Esophagus (tissue), 2 donors: ENCODE results near the gene SOD3. TPM values are rescaled to one million over a fixed set of nuclear protein-coding genes. Genes with fewer than 3 reads are reported as not detected.

Experiments
- H3K27ac ChIP-seq, 2 donors: one replicate each; pipeline ENCODE4 v1.5.1; 2013; ENCODE audit warnings: low read depth in 2 of 2, mild to moderate bottlenecking in 2 of 2, inconsistent platforms in 1 of 2, low read length in 1 of 2, moderate library complexity in 1 of 2
- H3K27me3 ChIP-seq, 2 donors: one replicate each; pipeline ENCODE4 v1.6.1; 2013; ENCODE audit warnings: low read length in 2 of 2, control low read depth in 1 of 2, mild to moderate bottlenecking in 1 of 2; ENCODE audit not compliant: insufficient read depth in 2 of 2, control insufficient read depth in 1 of 2
- H3K36me3 ChIP-seq, 2 donors: one replicate each; pipeline ENCODE4 v1.6.1; 2013; ENCODE audit warnings: low read length in 1 of 2; ENCODE audit not compliant: control insufficient read depth in 2 of 2, insufficient read depth in 2 of 2
- H3K4me1 ChIP-seq, 2 donors: one replicate each; pipeline ENCODE4 v1.6.1; 2013; ENCODE audit warnings: low read length in 1 of 2; ENCODE audit not compliant: control insufficient read depth in 2 of 2, insufficient read depth in 2 of 2
- H3K4me3 ChIP-seq, 2 donors: one replicate each; pipeline ENCODE4 v1.5.1; 2013; ENCODE audit warnings: low read length in 2 of 2, mild to moderate bottlenecking in 2 of 2, low read depth in 1 of 2, moderate library complexity in 1 of 2
- H3K9me3 ChIP-seq, 2 donors: one replicate each; pipeline ENCODE4 v1.6.1; 2013; ENCODE audit warnings: mild to moderate bottlenecking in 2 of 2, low read depth in 1 of 2, low read length in 1 of 2, moderate library complexity in 1 of 2; ENCODE audit not compliant: control insufficient read depth in 2 of 2, insufficient read depth in 1 of 2
- WGBS, 2 donors: extraction: QIAGEN DNeasy Blood & Tissue Kit; methylation state at CpG; one replicate each; pipeline ENCODE4 v1.1.7; 2013; 5-methylcytosine and 5-hydroxymethylcytosine counted together
- polyA plus RNA-seq, 2 donors: library from polyadenylated mRNA; stranded (reverse); fragments of 200-250 nt; gene quantifications; one replicate each; pipeline ENCODE4 v1.2.3, GENCODE V29; 2013
- donor health status: healthy with polysubstance abuse.
- donor health status: Bipolar disorder and iron deficiency.

The SOD3 gene
- polyA plus RNA-seq, 2 donors = 5.8 to 21.1 TPM

DNA sequence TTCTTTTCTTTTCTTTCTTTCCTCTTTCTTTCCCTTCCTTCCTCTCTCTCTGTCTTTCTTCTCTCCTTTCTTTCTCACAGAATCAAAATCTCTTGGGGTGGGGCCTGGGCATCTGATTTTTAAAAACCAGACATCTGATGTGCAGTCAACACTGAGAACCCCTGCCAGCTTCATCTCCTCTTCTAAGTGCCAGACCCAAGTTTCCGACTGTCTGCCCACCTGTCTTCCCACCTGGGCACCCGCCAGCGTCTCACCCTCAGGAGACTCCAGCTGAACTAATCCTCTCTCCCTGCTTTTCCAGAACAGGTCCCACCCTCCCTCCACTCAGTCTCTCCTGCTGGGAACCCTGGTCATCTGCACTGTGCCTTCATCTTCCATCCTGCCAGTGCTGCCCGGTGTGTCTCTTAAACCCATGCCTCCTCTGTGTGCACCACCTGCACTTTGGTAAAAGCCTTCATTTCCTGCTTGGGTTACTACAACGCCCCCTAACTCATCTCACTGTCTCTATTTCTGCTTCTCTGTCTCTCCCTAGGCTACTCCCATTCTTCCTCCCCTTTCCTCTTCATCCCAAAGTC lies 2.8 kb downstream of the SOD3 start:
- Histone ChIP-seq H3K27ac (no peak overlapping the region), H3K4me3 (no peak overlapping the region), H3K4me1 (peaks cover 0 to 6% of the 10 kb centered on the region in 2 donors), H3K27me3 (no peaks in the 10 kb centered on the region), H3K36me3 (no peaks in the 10 kb centered on the region), H3K9me3 (peaks cover 0 to 2% of the 10 kb centered on the region in 2 donors)
- WGBS, 2 donors = 71 to 74% methylated on average over 5 of the region's 5 CpGs

- Histone ChIP-seq H3K36me3 (no peaks in the 10 kb centered on the region), H3K4me3 (no peak overlapping the region), H3K27ac (no peak overlapping the region), H3K4me1 (peaks cover 0 to 6% of the 10 kb centered on the region in 2 donors), H3K27me3 (no peaks in the 10 kb centered on the region), H3K9me3 (peaks cover 0 to 2% of the 10 kb centered on the region in 2 donors)
- 83 to 86% methylated on average over 13 of the region's 13 CpGs for WGBS, 2 donors
Observed at GRCh38 chr4:24799196-24799543, 3.8 kb downstream of the SOD3 start.

DNA sequence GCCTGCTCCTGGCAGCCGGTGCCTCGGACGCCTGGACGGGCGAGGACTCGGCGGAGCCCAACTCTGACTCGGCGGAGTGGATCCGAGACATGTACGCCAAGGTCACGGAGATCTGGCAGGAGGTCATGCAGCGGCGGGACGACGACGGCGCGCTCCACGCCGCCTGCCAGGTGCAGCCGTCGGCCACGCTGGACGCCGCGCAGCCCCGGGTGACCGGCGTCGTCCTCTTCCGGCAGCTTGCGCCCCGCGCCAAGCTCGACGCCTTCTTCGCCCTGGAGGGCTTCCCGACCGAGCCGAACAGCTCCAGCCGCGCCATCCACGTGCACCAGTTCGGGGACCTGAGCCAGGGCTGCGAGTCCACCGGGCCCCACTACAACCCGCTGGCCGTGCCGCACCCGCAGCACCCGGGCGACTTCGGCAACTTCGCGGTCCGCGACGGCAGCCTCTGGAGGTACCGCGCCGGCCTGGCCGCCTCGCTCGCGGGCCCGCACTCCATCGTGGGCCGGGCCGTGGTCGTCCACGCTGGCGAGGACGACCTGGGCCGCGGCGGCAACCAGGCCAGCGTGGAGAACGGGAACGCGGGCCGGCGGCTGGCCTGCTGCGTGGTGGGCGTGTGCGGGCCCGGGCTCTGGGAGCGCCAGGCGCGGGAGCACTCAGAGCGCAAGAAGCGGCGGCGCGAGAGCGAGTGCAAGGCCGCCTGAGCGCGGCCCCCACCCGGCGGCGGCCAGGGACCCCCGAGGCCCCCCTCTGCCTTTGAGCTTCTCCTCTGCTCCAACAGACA lies 4.4 kb downstream of the SOD3 start:
- peaks cover 0 to 2% of the 10 kb centered on the region in 2 donors for H3K9me3 ChIP-seq
- H3K4me3 ChIP-seq = no peak overlapping the region
- H3K36me3 ChIP-seq = no peaks in the 10 kb centered on the region
- no peaks in the 10 kb centered on the region for H3K27me3 ChIP-seq
- peaks cover 0 to 7% of the 10 kb centered on the region in 2 donors for H3K4me1 ChIP-seq
- 30 to 41% methylated on average over 82 to 103 of the region's 103 CpGs for WGBS, 2 donors
- H3K27ac ChIP-seq = no peak overlapping the region

DNA sequence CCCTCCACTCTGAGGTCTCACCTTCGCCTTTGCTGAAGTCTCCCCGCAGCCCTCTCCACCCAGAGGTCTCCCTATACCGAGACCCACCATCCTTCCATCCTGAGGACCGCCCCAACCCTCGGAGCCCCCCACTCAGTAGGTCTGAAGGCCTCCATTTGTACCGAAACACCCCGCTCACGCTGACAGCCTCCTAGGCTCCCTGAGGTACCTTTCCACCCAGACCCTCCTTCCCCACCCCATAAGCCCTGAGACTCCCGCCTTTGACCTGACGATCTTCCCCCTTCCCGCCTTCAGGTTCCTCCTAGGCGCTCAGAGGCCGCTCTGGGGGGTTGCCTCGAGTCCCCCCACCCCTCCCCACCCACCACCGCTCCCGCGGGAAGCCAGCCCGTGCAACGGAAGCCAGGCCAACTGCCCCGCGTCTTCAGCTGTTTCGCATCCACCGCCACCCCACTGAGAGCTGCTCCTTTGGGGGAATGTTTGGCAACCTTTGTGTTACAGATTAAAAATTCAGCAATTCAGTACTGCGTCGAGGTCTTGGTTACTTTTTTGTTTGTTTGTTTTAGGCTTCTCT lies 5.0 kb downstream of the SOD3 start:
- no peaks in the 10 kb centered on the region for H3K27me3 ChIP-seq
- peaks cover 0 to 2% of the 10 kb centered on the region in 2 donors for H3K9me3 ChIP-seq
- 31 to 47% methylated on average over 25 of the region's 25 CpGs for WGBS, 2 donors
- H3K4me1 ChIP-seq = peaks cover 0 to 8% of the 10 kb centered on the region in 2 donors
- H3K27ac ChIP-seq = peak overlapping the region in 1 of 2 donors; percentile 54
- no peaks in the 10 kb centered on the region for H3K36me3 ChIP-seq
- no peak overlapping the region for H3K4me3 ChIP-seq

DNA sequence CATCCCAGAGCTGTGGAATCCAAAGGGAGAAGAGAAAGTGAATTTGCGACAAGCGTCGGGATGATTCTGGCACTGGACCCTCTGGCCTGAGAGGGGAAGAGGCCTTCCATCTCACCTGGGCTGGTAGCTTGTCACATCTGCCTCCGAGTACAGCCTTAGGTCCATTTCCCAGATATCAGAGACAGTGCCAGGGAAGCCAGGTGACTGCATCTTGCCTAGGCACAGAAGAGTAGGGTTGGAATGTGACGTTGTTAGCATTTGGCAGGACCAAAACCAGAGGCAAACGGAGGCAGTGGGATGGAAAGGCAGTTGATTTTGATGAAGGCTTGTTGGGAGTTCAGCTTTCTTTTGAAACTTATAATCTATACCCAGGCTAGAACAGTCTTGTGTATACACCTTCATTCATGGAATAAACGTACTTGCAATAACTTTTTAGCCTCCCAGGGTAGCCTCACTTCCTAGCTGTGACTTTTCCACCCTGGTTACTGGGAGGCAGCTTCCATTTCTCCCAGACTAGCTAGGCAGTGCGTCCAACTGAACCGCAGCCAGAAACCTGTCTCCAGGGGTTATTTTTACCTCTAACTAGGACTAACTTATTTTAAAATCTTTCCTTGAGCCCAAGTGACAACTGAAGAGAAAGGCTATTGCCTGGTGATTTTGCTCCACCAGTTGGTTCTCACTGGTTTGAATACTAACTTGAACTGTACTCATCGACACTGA lies 5.9 kb downstream of the SOD3 start:
- no peaks in the 10 kb centered on the region for H3K36me3 ChIP-seq
- H3K9me3 ChIP-seq = peaks cover 0 to 2% of the 10 kb centered on the region in 2 donors
- H3K4me1 ChIP-seq = peaks cover 0 to 8% of the 10 kb centered on the region in 2 donors
- H3K27ac ChIP-seq = peak overlapping the region in 1 of 2 donors; percentile 60
- H3K4me3 ChIP-seq = no peak overlapping the region
- WGBS, 2 donors = 74 to 78% methylated on average over 10 of the region's 10 CpGs
- no peaks in the 10 kb centered on the region for H3K27me3 ChIP-seq

DNA sequence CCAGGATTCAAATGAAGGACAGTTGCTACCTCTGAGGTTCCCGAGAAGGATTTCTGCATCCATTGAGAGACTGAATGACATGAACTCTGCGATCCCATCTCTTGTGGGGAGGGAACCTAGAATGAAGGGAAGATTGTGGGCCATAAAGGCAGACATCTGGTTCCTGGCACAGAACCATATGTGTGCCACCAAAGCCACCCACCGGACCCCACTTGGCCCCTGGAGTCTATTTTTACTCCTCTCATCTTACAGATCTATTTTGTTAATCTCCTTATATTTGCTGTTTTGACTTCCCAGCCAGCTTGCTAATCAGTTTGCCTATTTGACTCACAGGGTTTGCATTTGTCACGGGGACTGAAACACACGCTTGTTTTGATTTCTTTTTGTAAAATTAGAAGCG lies 7.3 kb downstream of the SOD3 start:
- no peaks in the 10 kb centered on the region for H3K36me3 ChIP-seq
- peaks cover 0 to 2% of the 10 kb centered on the region in 2 donors for H3K9me3 ChIP-seq
- WGBS, 2 donors = 76 to 79% methylated on average over 6 of the region's 6 CpGs
- no peak overlapping the region for H3K4me3 ChIP-seq
- H3K27me3 ChIP-seq = no peaks in the 10 kb centered on the region
- no peak overlapping the region for H3K27ac ChIP-seq
- H3K4me1 ChIP-seq = peaks cover 0 to 8% of the 10 kb centered on the region in 2 donors

GRCh38 chr4:24805067-24805466 lies 9.7 kb downstream of the SOD3 start:
- no peak overlapping the region for H3K4me3 ChIP-seq
- H3K4me1 ChIP-seq = peaks cover 0 to 2% of the 10 kb centered on the region in 2 donors
- 45 to 63% methylated on average over 5 of the region's 5 CpGs for WGBS, 2 donors
- no peaks in the 10 kb centered on the region for H3K9me3 ChIP-seq
- H3K27me3 ChIP-seq = no peaks in the 10 kb centered on the region
- H3K36me3 ChIP-seq = peaks cover 0 to 2% of the 10 kb centered on the region in 2 donors
- no peak overlapping the region for H3K27ac ChIP-seq

GRCh38 chr4:24805566-24805965 lies 10.2 kb downstream of the SOD3 start:
- WGBS, 2 donors = 67 to 68% methylated on average over 6 of the region's 6 CpGs
- H3K4me1 ChIP-seq = peaks cover 0 to 2% of the 10 kb centered on the region in 2 donors
- H3K27ac ChIP-seq = no peak overlapping the region
- H3K27me3 ChIP-seq = no peaks in the 10 kb centered on the region
- no peak overlapping the region for H3K4me3 ChIP-seq
- H3K36me3 ChIP-seq = peaks cover 0 to 2% of the 10 kb centered on the region in 2 donors
- H3K9me3 ChIP-seq = no peaks in the 10 kb centered on the region

DNA sequence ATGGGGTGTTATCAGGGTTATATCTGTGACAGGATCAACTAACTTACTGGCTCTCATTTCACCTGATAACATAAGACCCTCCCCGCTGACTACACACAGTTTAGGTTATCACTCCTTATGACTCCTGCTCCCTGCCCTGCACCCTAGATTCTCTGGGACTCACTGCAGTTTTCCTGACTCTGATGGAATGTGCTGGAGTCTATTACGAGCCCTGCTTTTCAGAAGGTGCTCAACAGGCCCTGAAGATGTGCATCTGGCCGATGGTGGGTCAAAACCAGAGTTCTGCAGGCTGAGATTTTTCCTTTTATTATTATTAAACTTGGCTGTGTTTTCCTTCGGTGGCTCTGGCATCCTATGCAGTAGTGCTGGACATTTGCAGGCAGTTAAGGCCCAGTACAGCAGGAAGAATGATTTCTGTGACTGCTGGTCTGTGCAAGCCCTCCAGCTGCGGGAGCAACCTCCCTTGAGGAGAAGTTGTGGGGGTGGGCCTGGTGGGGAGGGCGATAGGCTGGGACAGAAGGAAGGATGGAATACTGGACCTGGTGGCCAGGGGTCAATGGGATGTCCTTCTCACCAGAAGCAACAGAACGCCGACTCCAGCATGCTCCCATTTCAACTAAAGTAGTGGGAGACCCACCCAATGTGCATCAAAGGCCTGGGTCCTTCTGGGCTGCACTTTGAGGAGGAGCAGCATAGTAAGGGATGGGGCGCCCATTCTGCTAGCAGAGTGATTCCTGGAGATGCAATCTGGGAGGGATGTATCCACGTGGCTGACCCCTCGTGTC lies 11.0 kb downstream of the SOD3 start:
- 92 to 94% methylated on average over 11 of the region's 11 CpGs for WGBS, 2 donors
- H3K4me3 ChIP-seq = no peak overlapping the region
- H3K4me1 ChIP-seq = peaks cover 0 to 2% of the 10 kb centered on the region in 2 donors
- no peak overlapping the region for H3K27ac ChIP-seq
- H3K36me3 ChIP-seq = peaks cover 0 to 2% of the 10 kb centered on the region in 2 donors
- no peaks in the 10 kb centered on the region for H3K9me3 ChIP-seq
- no peaks in the 10 kb centered on the region for H3K27me3 ChIP-seq
